ENCODE results near the gene LDHAL6B.

DNA sequence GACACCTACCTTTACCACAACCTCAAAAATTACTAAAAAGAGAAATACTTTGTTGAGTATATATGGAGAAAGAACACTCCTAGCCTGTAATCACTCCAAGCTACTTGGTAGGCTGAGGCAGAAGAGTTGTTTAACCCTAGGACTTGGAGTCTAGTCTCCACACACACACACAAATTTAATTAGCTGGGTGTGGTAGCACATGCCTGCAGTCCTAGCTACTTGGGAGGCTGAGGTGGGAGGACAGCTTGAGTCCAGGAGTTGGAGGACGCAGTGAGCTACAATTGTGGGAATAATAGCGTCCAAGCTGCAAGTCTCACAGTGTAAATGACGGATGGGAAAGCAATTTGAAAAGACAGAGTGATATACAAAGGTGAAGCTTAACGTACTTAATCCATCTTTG, 50.5 kb downstream of the LDHAL6B start:
- no peak for TF ChIP-seq POLR2AphosphoS5 (IDR thresholded peaks at IDR 0.05; ENCODE audit: low read depth, low read length)
- TF ChIP-seq, protein P1, sequence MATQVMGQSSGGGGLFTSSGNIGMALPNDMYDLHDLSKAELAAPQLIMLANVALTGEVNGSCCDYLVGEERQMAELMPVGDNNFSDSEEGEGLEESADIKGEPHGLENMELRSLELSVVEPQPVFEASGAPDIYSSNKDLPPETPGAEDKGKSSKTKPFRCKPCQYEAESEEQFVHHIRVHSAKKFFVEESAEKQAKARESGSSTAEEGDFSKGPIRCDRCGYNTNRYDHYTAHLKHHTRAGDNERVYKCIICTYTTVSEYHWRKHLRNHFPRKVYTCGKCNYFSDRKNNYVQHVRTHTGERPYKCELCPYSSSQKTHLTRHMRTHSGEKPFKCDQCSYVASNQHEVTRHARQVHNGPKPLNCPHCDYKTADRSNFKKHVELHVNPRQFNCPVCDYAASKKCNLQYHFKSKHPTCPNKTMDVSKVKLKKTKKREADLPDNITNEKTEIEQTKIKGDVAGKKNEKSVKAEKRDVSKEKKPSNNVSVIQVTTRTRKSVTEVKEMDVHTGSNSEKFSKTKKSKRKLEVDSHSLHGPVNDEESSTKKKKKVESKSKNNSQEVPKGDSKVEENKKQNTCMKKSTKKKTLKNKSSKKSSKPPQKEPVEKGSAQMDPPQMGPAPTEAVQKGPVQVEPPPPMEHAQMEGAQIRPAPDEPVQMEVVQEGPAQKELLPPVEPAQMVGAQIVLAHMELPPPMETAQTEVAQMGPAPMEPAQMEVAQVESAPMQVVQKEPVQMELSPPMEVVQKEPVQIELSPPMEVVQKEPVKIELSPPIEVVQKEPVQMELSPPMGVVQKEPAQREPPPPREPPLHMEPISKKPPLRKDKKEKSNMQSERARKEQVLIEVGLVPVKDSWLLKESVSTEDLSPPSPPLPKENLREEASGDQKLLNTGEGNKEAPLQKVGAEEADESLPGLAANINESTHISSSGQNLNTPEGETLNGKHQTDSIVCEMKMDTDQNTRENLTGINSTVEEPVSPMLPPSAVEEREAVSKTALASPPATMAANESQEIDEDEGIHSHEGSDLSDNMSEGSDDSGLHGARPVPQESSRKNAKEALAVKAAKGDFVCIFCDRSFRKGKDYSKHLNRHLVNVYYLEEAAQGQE (IDR thresholded peaks at IDR 0.05; ENCODE audit: insufficient read depth in 1 of 2, low read depth in 2 of 2, low read length in 2 of 2): no peak
- no peak for TF ChIP-seq FOXP2 (optimal IDR thresholded peaks at IDR 0.05; ENCODE audit: borderline replicate concordance, extremely low read depth, extremely low read length, insufficient read depth)

All from PFSK-1 (cell line).